Effector CD8-positive, alpha-beta T cell (primary cell): ENCODE data around the gene ANK2.

Experiments used
- DNase-seq: peaks from one replicate; lab custom pipeline; 2025; lab: John Stamatoyannopoulos, UW
- total RNA-seq, 4 experiments: gene quantifications; one replicate each; lab custom pipeline; 2026; lab: John Stamatoyannopoulos, UW

The ANK2 gene
- 0 to 0.91 (median 0.46) reads per million in 4 experiments for total RNA-seq

GRCh38 chr4:113049421-113050370, at the start of gene ANK2:
Gene ANK2 (plus strand): TSS chr4:113049653. CDS start chr4:113049729, 76 bp downstream.
- DNase-seq: no peak

GRCh38 chr4:113003841-113004240, 45.6 kb upstream of the ANK2 start:
- DNase-seq: no peak

GRCh38 chr4:113004655-113005054, 44.8 kb upstream of the ANK2 start:
- DNase-seq: no peak

- no peak for DNase-seq
Observed at GRCh38 chr4:113006632-113007031, 42.8 kb upstream of the ANK2 start.

- no peak for DNase-seq
Observed at GRCh38 chr4:113007151-113007550, 42.3 kb upstream of the ANK2 start.

- no peak for DNase-seq
Observed at GRCh38 chr4:113008135-113008534, 41.3 kb upstream of the ANK2 start.

GRCh38 chr4:113008716-113009115, 40.7 kb upstream of the ANK2 start:
- no peak for DNase-seq

- DNase-seq: no peak
Observed at GRCh38 chr4:113009461-113009860, 40.0 kb upstream of the ANK2 start.

GRCh38 chr4:113012122-113012725, 37.2 kb upstream of the ANK2 start:
- DNase-seq: no peak

- DNase-seq: no peak
Observed at GRCh38 chr4:113012786-113013185, 36.7 kb upstream of the ANK2 start.

GRCh38 chr4:113013751-113014150, 35.7 kb upstream of the ANK2 start:
- DNase-seq: no peak

- no peak for DNase-seq
Observed at GRCh38 chr4:113016377-113016776, 33.1 kb upstream of the ANK2 start.

GRCh38 chr4:113020966-113021365, 28.5 kb upstream of the ANK2 start:
- no peak for DNase-seq

- DNase-seq: no peak
Observed at GRCh38 chr4:113024388-113024787, 25.1 kb upstream of the ANK2 start.

- no peak for DNase-seq
Observed at GRCh38 chr4:113025416-113025815, 24.0 kb upstream of the ANK2 start.

GRCh38 chr4:113026556-113026955, 22.9 kb upstream of the ANK2 start:
- no peak for DNase-seq

GRCh38 chr4:113028074-113028473, 21.4 kb upstream of the ANK2 start:
- no peak for DNase-seq

- no peak for DNase-seq
Observed at GRCh38 chr4:113031212-113031611, 18.2 kb upstream of the ANK2 start.

GRCh38 chr4:113040793-113041192, 8.7 kb upstream of the ANK2 start:
- no peak for DNase-seq

GRCh38 chr4:113042502-113042901, 7.0 kb upstream of the ANK2 start:
- no peak for DNase-seq

- DNase-seq: no peak
Observed at GRCh38 chr4:113043591-113043990, 5.9 kb upstream of the ANK2 start.

GRCh38 chr4:113050371-113050755, 910 bp downstream of the ANK2 start:
- no peak for DNase-seq

- no peak for DNase-seq
Observed at GRCh38 chr4:113050837-113051236, 1.4 kb downstream of the ANK2 start.
